Neural cell (in vitro differentiated cells): ENCODE data around the gene SLC11A2. TPM values are rescaled to one million over a fixed set of nuclear protein-coding genes. Genes with fewer than 3 reads are reported as not detected.

Source experiments
- H2AFZ ChIP-seq: fragments of 200-600, 300-800 bp; sonication (generic), shearing (Covaris generic); 2 replicates; pipeline ENCODE4 v1.6.0; 2014; ENCODE audit warnings: low read depth, mild to moderate bottlenecking, antibody characterized with exemption, low read length, moderate library complexity
- H3F3A ChIP-seq: fragments of 200-600 bp; shearing (Covaris generic); 2 replicates; pipeline ENCODE4 v1.6.1; 2016; ENCODE audit warnings: mild to moderate bottlenecking, moderate library complexity, mixed read lengths, antibody characterized with exemption, low read length; ENCODE audit not compliant: insufficient read depth, poor library complexity, severe bottlenecking
- H3K27ac ChIP-seq: fragments of 200-600, 300-800 bp; sonication (generic), shearing (Covaris generic); 2 replicates; pipeline ENCODE4 v1.5.1; 2014; ENCODE audit warnings: mild to moderate bottlenecking, low read length, moderate library complexity
- H3K27me3 ChIP-seq: fragments of 300-800, 200-600 bp; sonication (generic), shearing (Covaris generic); 2 replicates; pipeline ENCODE4 v1.6.0; 2014; ENCODE audit warnings: mild to moderate bottlenecking, low read depth, low read length, moderate library complexity; ENCODE audit not compliant: insufficient read depth
- H3K36me3 ChIP-seq: fragments of 300-800, 200-600 bp; sonication (generic), shearing (Covaris generic); 2 replicates; pipeline ENCODE4 v1.5.1; 2014; ENCODE audit warnings: mild to moderate bottlenecking, antibody characterized with exemption, low read length, moderate library complexity; ENCODE audit not compliant: insufficient read depth
- H3K4me2 ChIP-seq: fragments of 300-800, 200-600 bp; sonication (generic), shearing (Covaris generic); 2 replicates; pipeline ENCODE4 v1.6.0; 2014; ENCODE audit warnings: mild to moderate bottlenecking, low read length
- H3K4me3 ChIP-seq: fragments of 300-800, 200-600 bp; sonication (generic), shearing (Covaris generic); 2 replicates; pipeline ENCODE4 v1.5.1; 2014; ENCODE audit warnings: mild to moderate bottlenecking, low read length, moderate library complexity
- H3K79me2 ChIP-seq: fragments of 200-600 bp; shearing (Covaris generic); replicated peaks from 2 replicates; pipeline ENCODE4 v1.6.0; 2014; ENCODE audit warnings: mild to moderate bottlenecking, low read length, moderate library complexity; ENCODE audit not compliant: insufficient read depth
- H3K9ac ChIP-seq: fragments of 300-800, 200-600 bp; sonication (generic), shearing (Covaris generic); 2 replicates; pipeline ENCODE4 v1.6.1; 2016; ENCODE audit warnings: mild to moderate bottlenecking, low read length, mixed read lengths
- H3K9me2 ChIP-seq: fragments of 200-600 bp; shearing (Covaris generic); 2 replicates; pipeline ENCODE4 v1.6.1; 2016; ENCODE audit warnings: mild to moderate bottlenecking, low read length, mixed read lengths; ENCODE audit not compliant: insufficient read depth
- H3K9me3 ChIP-seq: fragments of 200-600, 300-800 bp; sonication (generic), shearing (Covaris generic); 2 replicates; pipeline ENCODE4 v1.6.1; 2016; ENCODE audit warnings: mild to moderate bottlenecking, mixed run types, low read length, moderate library complexity, mixed read lengths
- H4K20me1 ChIP-seq: fragments of 200-600 bp; shearing (Covaris generic); 2 replicates; pipeline ENCODE4 v1.6.1; 2016; ENCODE audit warnings: mild to moderate bottlenecking, mixed run types; ENCODE audit not compliant: insufficient read depth
- CTCF ChIP-seq: fragments of 450-650 bp; IDR thresholded peaks from 2 replicates; pipeline ENCODE4 v1.5.1; 2014; ENCODE audit warnings: antibody characterized with exemption, mild to moderate bottlenecking, moderate library complexity; ENCODE audit not compliant: poor library complexity, severe bottlenecking
- EP300 ChIP-seq: fragments of 450-650 bp; conservative IDR thresholded peaks from 2 replicates; pipeline ENCODE4 v1.6.1; 2014; ENCODE audit warnings: antibody characterized with exemption, mild to moderate bottlenecking, moderate library complexity; ENCODE audit not compliant: poor library complexity, severe bottlenecking
- EZH2 ChIP-seq: fragments of 200-600, 300-800 bp; shearing (Covaris generic), sonication (generic); IDR thresholded peaks from 2 replicates; pipeline ENCODE4 v1.6.1; 2014; ENCODE audit warnings: antibody characterized with exemption, low read length, borderline replicate concordance, mild to moderate bottlenecking; ENCODE audit not compliant: insufficient read depth, poor library complexity, severe bottlenecking
- MXI1 ChIP-seq: fragments of 450-650 bp; conservative IDR thresholded peaks from 2 replicates; pipeline ENCODE4 v1.6.1; 2014; ENCODE audit warnings: antibody characterized with exemption, mild to moderate bottlenecking; ENCODE audit not compliant: poor library complexity, severe bottlenecking
- POLR2AphosphoS5 ChIP-seq: IDR thresholded peaks from 2 replicates; pipeline ENCODE4 v1.6.1; 2012
- RAD21 ChIP-seq: fragments of 450-650 bp; conservative IDR thresholded peaks from 2 replicates; pipeline ENCODE4 v1.6.1; 2014; ENCODE audit warnings: antibody characterized with exemption, mild to moderate bottlenecking, moderate library complexity
- REST ChIP-seq: IDR thresholded peaks from 2 replicates; pipeline ENCODE4 v1.6.1; 2012; ENCODE audit warnings: borderline replicate concordance
- SMC3 ChIP-seq: fragments of 450-650 bp; conservative IDR thresholded peaks from 2 replicates; pipeline ENCODE4 v1.6.1; 2014; ENCODE audit warnings: antibody characterized with exemption, mild to moderate bottlenecking, moderate library complexity; ENCODE audit not compliant: poor library complexity
- TAF1 ChIP-seq: IDR thresholded peaks from 2 replicates; pipeline ENCODE4 v1.6.1; 2012; ENCODE audit warnings: low read depth
- polyA plus RNA-seq: library from polyadenylated mRNA; depleted of rRNA; stranded (reverse); fragments of >200 nt; gene quantifications from 2 replicates; pipeline ENCODE4 v1.2.3, GENCODE V29; 2014

SLC11A2 gene
- polyA plus RNA-seq, 1 donor from 2014 or later, result 62.3 TPM

GRCh38 chr12:51025338-51025835 lies 797 bp downstream of the SLC11A2 start:
- Histone ChIP-seq H3K27ac (peak overlapping the region; percentile 80), H3K27me3 (no peaks in the 10 kb centered on the region)

More at GRCh38 chr12:51025338-51025835, 797 bp downstream of the SLC11A2 start:
- Histone ChIP-seq H3K9ac (peak overlapping the region; percentile 89), H3K79me2 (peaks cover 44% of the 10 kb centered on the region), H4K20me1 (no peaks in the 10 kb centered on the region), H3K4me2 (peak overlapping the region; percentile 72), H3K9me3 (no peaks in the 10 kb centered on the region), H2AFZ (peak overlapping the region; percentile 69), H3F3A (no peaks in the 10 kb centered on the region), H3K4me3 (peak overlapping the region; percentile 86), H3K9me2 (no peaks in the 10 kb centered on the region), H3K36me3 (no peaks in the 10 kb centered on the region)
- TF ChIP-seq REST, result no peak
- TF ChIP-seq MXI1, result no peak
- TF ChIP-seq RAD21, result no peak
- TF ChIP-seq EP300, result no peak
- no peak for TF ChIP-seq TAF1
- TF ChIP-seq SMC3, result no peak
- no peak for TF ChIP-seq EZH2
- no peak for TF ChIP-seq CTCF
- no peak for TF ChIP-seq POLR2AphosphoS5
